Naive thymus-derived CD8-positive, alpha-beta T cell (primary cell): Measurements from ENCODE around the gene FAM135A. TPM values are rescaled to one million over a fixed set of nuclear protein-coding genes. Genes with fewer than 3 reads are reported as not detected.

Source experiments
- polyA plus RNA-seq, 3 donors: library from polyadenylated mRNA; unstranded; fragments of 300-500 nt; fragmentation: Illumina TruSeq; gene quantifications; one replicate each; pipeline ENCODE4 v1.2.3, GENCODE V29; 2021
- total RNA-seq, 8 experiments: library from RNA in 2 of 8; stranded (reverse) in 2 of 8; gene quantifications; one replicate each; pipeline ENCODE4 v1.2.3 and lab custom pipeline; 2021 to 2026

The FAM135A gene
- total and polyA plus RNA-seq, 5 experiments from 2014 or later: 2.9 to 11.5 (median 3.9) TPM

Other genes with a start within 250 kb of the FAM135A start
- gene COL9A1, start 110.4 kb upstream of the FAM135A start, total RNA-seq: not detected
- gene COL9A1, start 110.4 kb upstream of the FAM135A start, polyA plus RNA-seq: not detected
- gene SDHAF4, start 153.4 kb downstream of the FAM135A start, total RNA-seq: 10 to 100 TPM; 15.2 to 15.7 TPM
- gene SDHAF4, start 153.4 kb downstream of the FAM135A start, polyA plus RNA-seq: 1 to 10 TPM; 6.1 to 8.7 (median 7.2) TPM